ENCODE results near the gene IGFL3. TPM values are rescaled to one million over a fixed set of nuclear protein-coding genes. Genes with fewer than 3 reads are reported as not detected.
"Not testable (repeated sequence)": the region's sequence is repeated elsewhere in the genome, so short reads cannot be mapped to it uniquely, and the experiment has no call there.

The IGFL3 gene
- total and polyA plus RNA-seq, 8 donors, result not detected

GRCh38 chr19:46078573-46079332 lies 45.7 kb downstream of the IGFL3 start:
- ATAC-seq (peak; percentile 56), DNase-seq (peak in 2 of 4 donors; percentile 23 to 64)
- peaks cover 42 to 90% of the 10 kb centered on the region in 2 donors for H3K27me3 ChIP-seq
- H3K4me3 ChIP-seq, H3K36me3 ChIP-seq, H3K9me3 ChIP-seq, H3K4me1 ChIP-seq, H3K27ac ChIP-seq: not testable (repeated sequence)
- intact Hi-C loops (cut with DNase I), result loop anchor here in 1 of 2 donors (5.0 kb wide), 1 partner anchor 189 kb away; no protein-coding TSS in a partner anchor
- TF ChIP-seq CTCF (IDR thresholded peaks at IDR 0.05), result peak; percentile 24 to 44

- ATAC-seq, result no peak
- Histone ChIP-seq H3K27me3 (peaks cover 43 to 92% of the 10 kb centered on the region in 2 donors), H3K36me3 (no peaks in the 10 kb centered on the region), H3K4me1 (peaks cover 0 to 8% of the 10 kb centered on the region in 2 donors), H3K4me3 (no peak overlapping the region), H3K27ac (no peak overlapping the region), H3K9me3 (no peaks in the 10 kb centered on the region)
- no peak for DNase-seq
- TF ChIP-seq CTCF (IDR thresholded peaks at IDR 0.05), result no peak
- intact Hi-C loops (cut with DNase I), result loop anchor here in 1 of 2 donors (5.0 kb wide), 1 partner anchor 190 kb away; no protein-coding TSS in a partner anchor
These were observed 46.7 kb downstream of the IGFL3 start for GRCh38 chr19:46077815-46078167.

- intact Hi-C loops (cut with DNase I), result loop anchor here in 1 of 2 donors (5.0 kb wide), 1 partner anchor 190 kb away; no protein-coding TSS in a partner anchor
- H3K9me3 ChIP-seq, result no peaks in the 10 kb centered on the region
- peak; percentile 90 for ATAC-seq
- peak in 2 of 4 donors; percentile 27 to 63 for DNase-seq
- H3K4me3 ChIP-seq, result no peak overlapping the region
- no peaks in the 10 kb centered on the region for H3K36me3 ChIP-seq
- peaks cover 43 to 88% of the 10 kb centered on the region in 2 donors for H3K27me3 ChIP-seq
- H3K27ac ChIP-seq, result no peak overlapping the region
- TF ChIP-seq CTCF (IDR thresholded peaks at IDR 0.05), result peak; percentile 47 to 74
- peaks cover 0 to 8% of the 10 kb centered on the region in 2 donors for H3K4me1 ChIP-seq
These were observed 47.3 kb downstream of the IGFL3 start for GRCh38 chr19:46076951-46077814.

- no peak for DNase-seq
- no peak overlapping the region for H3K27ac ChIP-seq
- no peaks in the 10 kb centered on the region for H3K36me3 ChIP-seq
- peaks cover 0 to 8% of the 10 kb centered on the region in 2 donors for H3K4me1 ChIP-seq
- H3K4me3 ChIP-seq, result no peak overlapping the region
- intact Hi-C loops (cut with DNase I), result loop anchor here in 1 of 2 donors (5.0 kb wide), 1 partner anchor 191 kb away; no protein-coding TSS in a partner anchor
- H3K27me3 ChIP-seq, result peaks cover 43 to 87% of the 10 kb centered on the region in 2 donors
- no peak for TF ChIP-seq CTCF (IDR thresholded peaks at IDR 0.05)
- ATAC-seq, result no peak
- no peaks in the 10 kb centered on the region for H3K9me3 ChIP-seq
These were observed 48.2 kb downstream of the IGFL3 start for GRCh38 chr19:46076031-46076880.
